ENCODE measurements around the gene TRA2B.

TRA2B gene

GRCh38 chr3:185927501-185928200 is 10.2 kb downstream of the TRA2B start:
- TF ChIP-seq CTCF (IDR thresholded peaks at IDR 0.05; ENCODE audit: poor library complexity, severe bottlenecking) = no peak
- DNase-seq (ENCODE audit: low spot score) (no peak), ATAC-seq (ENCODE audit: low read depth) (no peak)
- no peaks in the 10 kb centered on the region for H3K27me3 ChIP-seq (ENCODE audit: insufficient read depth, poor library complexity, severe bottlenecking)
- peaks cover 100% of the 10 kb centered on the region for H3K36me3 ChIP-seq (ENCODE audit: low read depth)
- no peaks in the 10 kb centered on the region for H3K9me3 ChIP-seq (ENCODE audit: severe bottlenecking)
- H3K27ac ChIP-seq (ENCODE audit: poor library complexity, severe bottlenecking) = no peak overlapping the region
- peaks cover 53% of the 10 kb centered on the region for H3K4me1 ChIP-seq (ENCODE audit: insufficient read depth, poor library complexity, severe bottlenecking)
- H3K4me3 ChIP-seq (ENCODE audit: severe bottlenecking) = no peak overlapping the region

- DNase-seq (ENCODE audit: low spot score) = no peak
- Histone ChIP-seq H3K9me3 (ENCODE audit: severe bottlenecking) (no peaks in the 10 kb centered on the region), H3K4me1 (ENCODE audit: insufficient read depth, poor library complexity, severe bottlenecking) (peaks cover 40% of the 10 kb centered on the region), H3K27me3 (ENCODE audit: insufficient read depth, poor library complexity, severe bottlenecking) (no peaks in the 10 kb centered on the region), H3K36me3 (ENCODE audit: low read depth) (peaks cover 100% of the 10 kb centered on the region), H3K27ac (ENCODE audit: poor library complexity, severe bottlenecking) (no peak overlapping the region), H3K4me3 (ENCODE audit: severe bottlenecking) (no peak overlapping the region)
- no peak for TF ChIP-seq CTCF (IDR thresholded peaks at IDR 0.05; ENCODE audit: poor library complexity, severe bottlenecking)
- ATAC-seq (ENCODE audit: low read depth) = no peak
Measured at GRCh38 chr3:185926445-185926844, 11.4 kb downstream of the TRA2B start.

GRCh38 chr3:185925353-185925752 is 12.5 kb downstream of the TRA2B start:
- ATAC-seq (ENCODE audit: low read depth) (no peak), DNase-seq (ENCODE audit: low spot score) (no peak)
- no peak for TF ChIP-seq CTCF (IDR thresholded peaks at IDR 0.05; ENCODE audit: poor library complexity, severe bottlenecking)
- peaks cover 100% of the 10 kb centered on the region for H3K36me3 ChIP-seq (ENCODE audit: low read depth)
- no peaks in the 10 kb centered on the region for H3K9me3 ChIP-seq (ENCODE audit: severe bottlenecking)
- H3K27ac ChIP-seq (ENCODE audit: poor library complexity, severe bottlenecking) = no peak overlapping the region
- H3K27me3 ChIP-seq (ENCODE audit: insufficient read depth, poor library complexity, severe bottlenecking) = no peaks in the 10 kb centered on the region
- H3K4me3 ChIP-seq (ENCODE audit: severe bottlenecking) = no peak overlapping the region
- peaks cover 30% of the 10 kb centered on the region for H3K4me1 ChIP-seq (ENCODE audit: insufficient read depth, poor library complexity, severe bottlenecking)

- Histone ChIP-seq H3K4me1 (ENCODE audit: insufficient read depth, poor library complexity, severe bottlenecking) (peaks cover 21% of the 10 kb centered on the region), H3K27me3 (ENCODE audit: insufficient read depth, poor library complexity, severe bottlenecking) (no peaks in the 10 kb centered on the region), H3K36me3 (ENCODE audit: low read depth) (peaks cover 100% of the 10 kb centered on the region), H3K4me3 (ENCODE audit: severe bottlenecking) (no peak overlapping the region), H3K27ac (ENCODE audit: poor library complexity, severe bottlenecking) (no peak overlapping the region), H3K9me3 (ENCODE audit: severe bottlenecking) (no peaks in the 10 kb centered on the region)
- no peak for TF ChIP-seq CTCF (IDR thresholded peaks at IDR 0.05; ENCODE audit: poor library complexity, severe bottlenecking)
- DNase-seq (ENCODE audit: low spot score) (no peak), ATAC-seq (ENCODE audit: low read depth) (no peak)
Measured at GRCh38 chr3:185924375-185924774, 13.4 kb downstream of the TRA2B start.

- Histone ChIP-seq H3K4me1 (ENCODE audit: insufficient read depth, poor library complexity, severe bottlenecking) (no peaks in the 10 kb centered on the region), H3K36me3 (ENCODE audit: low read depth) (peaks cover 100% of the 10 kb centered on the region), H3K27me3 (ENCODE audit: insufficient read depth, poor library complexity, severe bottlenecking) (no peaks in the 10 kb centered on the region), H3K27ac (ENCODE audit: poor library complexity, severe bottlenecking) (no peak overlapping the region), H3K4me3 (ENCODE audit: severe bottlenecking) (no peak overlapping the region), H3K9me3 (ENCODE audit: severe bottlenecking) (no peaks in the 10 kb centered on the region)
- ATAC-seq (ENCODE audit: low read depth) (no peak), DNase-seq (ENCODE audit: low spot score) (no peak)
- no peak for TF ChIP-seq CTCF (IDR thresholded peaks at IDR 0.05; ENCODE audit: poor library complexity, severe bottlenecking)
Measured at GRCh38 chr3:185920184-185920583, 17.6 kb downstream of the TRA2B start.
